ENCODE measurements around the gene NAV2. TPM values are rescaled to one million over a fixed set of nuclear protein-coding genes. Genes with fewer than 3 reads are reported as not detected.

The NAV2 gene
- polyA plus RNA-seq, 1 donor (not counting 4 experiments of a cell fraction or from before 2014, with no cell fraction given): 4.0 TPM

GRCh38 chr11:20037396-20038153, 324.9 kb downstream of the NAV2 start:
- TF ChIP-seq EZH2 (IDR thresholded peaks at IDR 0.05; ENCODE audit: low read length): no peak
- TF ChIP-seq, protein P1, sequence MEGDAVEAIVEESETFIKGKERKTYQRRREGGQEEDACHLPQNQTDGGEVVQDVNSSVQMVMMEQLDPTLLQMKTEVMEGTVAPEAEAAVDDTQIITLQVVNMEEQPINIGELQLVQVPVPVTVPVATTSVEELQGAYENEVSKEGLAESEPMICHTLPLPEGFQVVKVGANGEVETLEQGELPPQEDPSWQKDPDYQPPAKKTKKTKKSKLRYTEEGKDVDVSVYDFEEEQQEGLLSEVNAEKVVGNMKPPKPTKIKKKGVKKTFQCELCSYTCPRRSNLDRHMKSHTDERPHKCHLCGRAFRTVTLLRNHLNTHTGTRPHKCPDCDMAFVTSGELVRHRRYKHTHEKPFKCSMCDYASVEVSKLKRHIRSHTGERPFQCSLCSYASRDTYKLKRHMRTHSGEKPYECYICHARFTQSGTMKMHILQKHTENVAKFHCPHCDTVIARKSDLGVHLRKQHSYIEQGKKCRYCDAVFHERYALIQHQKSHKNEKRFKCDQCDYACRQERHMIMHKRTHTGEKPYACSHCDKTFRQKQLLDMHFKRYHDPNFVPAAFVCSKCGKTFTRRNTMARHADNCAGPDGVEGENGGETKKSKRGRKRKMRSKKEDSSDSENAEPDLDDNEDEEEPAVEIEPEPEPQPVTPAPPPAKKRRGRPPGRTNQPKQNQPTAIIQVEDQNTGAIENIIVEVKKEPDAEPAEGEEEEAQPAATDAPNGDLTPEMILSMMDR (optimal IDR thresholded peaks at IDR 0.05 in 1 of 3, IDR thresholded peaks at IDR 0.05 in 1 of 3, conservative IDR thresholded peaks at IDR 0.05 in 1 of 3; ENCODE audit: extremely low read depth in 1 of 3, insufficient read depth in 2 of 3, low read length in 3 of 3): no peak
- dilution Hi-C loops (cut with MboI; ENCODE audit: extremely low pct_ligation_motif_present, low sequenced_read_pairs): no loop called here
- H3K27ac ChIP-seq (ENCODE audit: control insufficient read depth, insufficient read depth, low read length): no peak overlapping the region
- H3K4me2 ChIP-seq (ENCODE audit: control insufficient read depth, extremely low read depth, insufficient read depth, low read depth, low read length): no peak overlapping the region
- no peak overlapping the region for H3K9ac ChIP-seq (ENCODE audit: control insufficient read depth, extremely low read depth, insufficient read depth, low read length)
- DNase-seq (ENCODE audit: low read depth, low spot score): no peak
- no peak for FAIRE-seq
- no peaks in the 10 kb centered on the region for H3K9me3 ChIP-seq (ENCODE audit: control insufficient read depth, low read depth, low read length)
- H3K9me1 ChIP-seq (ENCODE audit: control insufficient read depth, extremely low read depth, insufficient read depth, low read length): peaks cover 3% of the 10 kb centered on the region
- H2AFZ ChIP-seq (ENCODE audit: control insufficient read depth, low read length): no peak overlapping the region
- peaks cover 2 to 5% of the 10 kb centered on the region in 2 experiments for H3K36me3 ChIP-seq (ENCODE audit: control insufficient read depth in 2 of 2, extremely low read depth in 1 of 2, insufficient read depth in 2 of 2, low read length in 2 of 2)
- no peaks in the 10 kb centered on the region for H3K79me2 ChIP-seq (ENCODE audit: control insufficient read depth, insufficient read depth, low read length)
- no peaks in the 10 kb centered on the region for H4K20me1 ChIP-seq (ENCODE audit: control insufficient read depth, extremely low read depth, insufficient read depth, low read length)
- no peak overlapping the region for H3K4me3 ChIP-seq (ENCODE audit: control insufficient read depth in 2 of 3, extremely low read depth in 1 of 3, insufficient read depth in 2 of 3, low read depth in 1 of 3, low read length in 3 of 3)
- peaks cover 30% of the 10 kb centered on the region for H3K4me1 ChIP-seq (ENCODE audit: control insufficient read depth, extremely low read depth, insufficient read depth, low read length)
- no peaks in the 10 kb centered on the region for H3K27me3 ChIP-seq (ENCODE audit: control insufficient read depth, extremely low read depth, insufficient read depth, low read length)

GRCh38 chr11:20038412-20038811, 325.8 kb downstream of the NAV2 start:
- Histone ChIP-seq H3K79me2 (ENCODE audit: control insufficient read depth, insufficient read depth, low read length) (no peaks in the 10 kb centered on the region), H4K20me1 (ENCODE audit: control insufficient read depth, extremely low read depth, insufficient read depth, low read length) (no peaks in the 10 kb centered on the region), H3K9me3 (ENCODE audit: control insufficient read depth, low read depth, low read length) (no peaks in the 10 kb centered on the region), H3K4me1 (ENCODE audit: control insufficient read depth, extremely low read depth, insufficient read depth, low read length) (peaks cover 24% of the 10 kb centered on the region), H2AFZ (ENCODE audit: control insufficient read depth, low read length) (no peak overlapping the region), H3K9me1 (ENCODE audit: control insufficient read depth, extremely low read depth, insufficient read depth, low read length) (peaks cover 3% of the 10 kb centered on the region), H3K4me3 (ENCODE audit: control insufficient read depth in 2 of 3, extremely low read depth in 1 of 3, insufficient read depth in 2 of 3, low read depth in 1 of 3, low read length in 3 of 3) (no peak overlapping the region), H3K27me3 (ENCODE audit: control insufficient read depth, extremely low read depth, insufficient read depth, low read length) (no peaks in the 10 kb centered on the region), H3K27ac (ENCODE audit: control insufficient read depth, insufficient read depth, low read length) (no peak overlapping the region), H3K36me3 (ENCODE audit: control insufficient read depth in 2 of 2, extremely low read depth in 1 of 2, insufficient read depth in 2 of 2, low read length in 2 of 2) (peaks cover 2 to 5% of the 10 kb centered on the region in 2 experiments), H3K4me2 (ENCODE audit: control insufficient read depth, extremely low read depth, insufficient read depth, low read depth, low read length) (no peak overlapping the region), H3K9ac (ENCODE audit: control insufficient read depth, extremely low read depth, insufficient read depth, low read length) (no peak overlapping the region)
- TF ChIP-seq, protein P1 (optimal IDR thresholded peaks at IDR 0.05 in 1 of 3, IDR thresholded peaks at IDR 0.05 in 1 of 3, conservative IDR thresholded peaks at IDR 0.05 in 1 of 3; ENCODE audit: extremely low read depth in 1 of 3, insufficient read depth in 2 of 3, low read length in 3 of 3): no peak
- TF ChIP-seq EZH2 (IDR thresholded peaks at IDR 0.05; ENCODE audit: low read length): no peak
- dilution Hi-C loops (cut with MboI; ENCODE audit: extremely low pct_ligation_motif_present, low sequenced_read_pairs): no loop called here
- no peak for FAIRE-seq
- DNase-seq (ENCODE audit: low read depth, low spot score): no peak
